Fibroblast of pulmonary artery (primary cell): ENCODE measurements around the gene TMEM51.
A peak's percentile ranks its signal among the peaks of the same experiment; 100 is the strongest.

Source experiments
- DNase-seq: peaks from one replicate; pipeline ENCODE4 v3.0.0-alpha.2; 2010; ENCODE audit warnings: low read depth
- H3K4me3 ChIP-seq: replicated peaks from 2 replicates; pipeline ENCODE4 v1.5.1; 2011; ENCODE audit warnings: low read depth, mild to moderate bottlenecking, control low read depth, low read length, moderate library complexity
- TF ChIP-seq, protein P1 (sequence below): IDR thresholded peaks from 2 replicates; pipeline ENCODE4 v1.5.1; 2011; ENCODE audit warnings: mild to moderate bottlenecking, control low read depth, low read length, inconsistent platforms; ENCODE audit errors: missing control alignments

The TMEM51 gene

GRCh38 chr1:15187175-15188129, 33.9 kb downstream of the TMEM51 start:
- no peak overlapping the region for H3K4me3 ChIP-seq
- TF ChIP-seq, protein P1, sequence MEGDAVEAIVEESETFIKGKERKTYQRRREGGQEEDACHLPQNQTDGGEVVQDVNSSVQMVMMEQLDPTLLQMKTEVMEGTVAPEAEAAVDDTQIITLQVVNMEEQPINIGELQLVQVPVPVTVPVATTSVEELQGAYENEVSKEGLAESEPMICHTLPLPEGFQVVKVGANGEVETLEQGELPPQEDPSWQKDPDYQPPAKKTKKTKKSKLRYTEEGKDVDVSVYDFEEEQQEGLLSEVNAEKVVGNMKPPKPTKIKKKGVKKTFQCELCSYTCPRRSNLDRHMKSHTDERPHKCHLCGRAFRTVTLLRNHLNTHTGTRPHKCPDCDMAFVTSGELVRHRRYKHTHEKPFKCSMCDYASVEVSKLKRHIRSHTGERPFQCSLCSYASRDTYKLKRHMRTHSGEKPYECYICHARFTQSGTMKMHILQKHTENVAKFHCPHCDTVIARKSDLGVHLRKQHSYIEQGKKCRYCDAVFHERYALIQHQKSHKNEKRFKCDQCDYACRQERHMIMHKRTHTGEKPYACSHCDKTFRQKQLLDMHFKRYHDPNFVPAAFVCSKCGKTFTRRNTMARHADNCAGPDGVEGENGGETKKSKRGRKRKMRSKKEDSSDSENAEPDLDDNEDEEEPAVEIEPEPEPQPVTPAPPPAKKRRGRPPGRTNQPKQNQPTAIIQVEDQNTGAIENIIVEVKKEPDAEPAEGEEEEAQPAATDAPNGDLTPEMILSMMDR = no peak
- no peak for DNase-seq

DNA sequence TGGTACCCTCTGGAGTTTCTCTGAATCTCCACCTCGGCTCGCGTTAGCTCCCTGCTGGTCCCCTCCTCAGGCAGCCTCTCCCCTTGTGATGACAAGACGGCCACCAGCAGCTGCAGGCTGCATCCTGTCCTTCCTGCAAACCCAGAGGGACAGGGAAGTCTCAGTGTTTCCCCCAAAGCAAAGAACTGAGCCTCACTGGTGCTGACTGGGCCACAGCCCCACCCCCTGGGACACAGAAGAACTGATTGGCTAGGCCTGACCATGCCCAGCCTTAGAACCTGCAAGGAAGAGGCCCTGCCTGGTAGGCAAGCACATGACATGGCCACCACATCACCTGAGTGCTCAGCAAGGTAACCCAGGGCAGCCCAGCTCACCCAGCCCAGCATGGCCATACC, 34.6 kb downstream of the TMEM51 start:
- DNase-seq = no peak
- TF ChIP-seq, protein P1 = no peak
- no peak overlapping the region for H3K4me3 ChIP-seq

- DNase-seq = peak; percentile 33
- no peak overlapping the region for H3K4me3 ChIP-seq
- TF ChIP-seq, protein P1 = no peak
Observed at GRCh38 chr1:15188678-15189077, 35.1 kb downstream of the TMEM51 start.

DNA sequence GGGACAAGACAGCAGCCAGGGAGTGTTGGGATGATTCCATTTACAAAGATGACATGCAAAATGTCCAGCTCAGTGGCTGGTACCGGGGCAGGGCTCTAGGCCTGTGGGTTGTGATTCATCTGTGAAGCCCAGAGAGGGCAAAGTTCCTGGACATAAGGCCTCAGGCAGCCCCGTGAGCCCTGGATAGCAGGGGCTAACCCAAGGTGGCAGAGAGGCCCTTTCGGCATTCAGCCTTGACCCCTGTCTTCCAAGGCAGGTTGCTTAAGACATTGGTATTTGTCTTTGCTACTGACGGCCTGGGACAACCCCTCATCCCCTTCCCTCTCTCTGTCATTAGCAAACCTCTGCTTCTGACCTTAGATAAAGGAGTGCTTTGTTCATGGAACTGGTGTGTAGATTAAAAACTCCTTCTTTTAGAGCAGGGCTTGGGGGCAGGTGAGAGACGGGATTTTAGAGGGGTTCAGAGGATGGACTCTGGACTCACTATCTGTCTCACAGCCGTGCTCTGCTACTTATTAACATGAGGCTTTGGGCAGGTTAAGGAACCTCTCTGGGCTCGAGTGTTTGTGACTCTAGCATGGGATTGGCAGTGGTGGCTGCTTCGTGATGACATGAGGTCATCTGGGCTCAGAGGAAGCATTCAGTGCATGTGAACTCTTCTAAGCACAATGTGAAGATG, 36.3 kb downstream of the TMEM51 start:
- no peak overlapping the region for H3K4me3 ChIP-seq
- DNase-seq = no peak
- TF ChIP-seq, protein P1 = no peak

DNA sequence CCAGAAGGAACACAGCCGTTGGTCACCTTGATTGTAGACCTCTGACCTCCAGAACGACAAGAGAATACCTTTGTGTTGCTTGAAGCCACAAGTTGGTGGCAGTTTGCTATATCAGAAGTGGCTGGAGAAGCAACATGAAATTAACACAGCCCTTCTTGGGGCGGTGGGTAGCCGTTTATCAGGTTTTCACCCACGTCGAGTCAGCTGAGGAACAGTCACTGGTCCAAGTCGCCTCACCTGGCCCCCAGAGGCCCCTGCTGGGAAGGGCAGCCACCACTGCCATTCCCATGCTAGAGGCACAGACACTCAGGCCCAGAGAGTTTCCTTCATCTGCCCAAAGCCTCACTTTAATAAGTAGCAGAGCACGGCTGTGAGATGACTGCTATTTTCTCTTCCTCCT, 37.7 kb downstream of the TMEM51 start:
- DNase-seq = no peak
- no peak overlapping the region for H3K4me3 ChIP-seq
- TF ChIP-seq, protein P1 = no peak

- no peak overlapping the region for H3K4me3 ChIP-seq
- TF ChIP-seq, protein P1 = no peak
Observed at GRCh38 chr1:15191770-15192169, 38.2 kb downstream of the TMEM51 start.

More at GRCh38 chr1:15191770-15192169, 38.2 kb downstream of the TMEM51 start:
- DNase-seq = no peak
